ENCODE results near the gene TATDN3. TPM values are rescaled to one million over a fixed set of nuclear protein-coding genes. Genes with fewer than 3 reads are reported as not detected.

Gene TATDN3
- total RNA-seq, 1 experiment from 2014 or later: 13.8 TPM

GRCh38 chr1:212752252-212752933 lies 39.3 kb upstream of the TATDN3 start:
- TF ChIP-seq CTCF (conservative IDR thresholded peaks at IDR 0.05): no peak
- H3K27me3 Mint-ChIP-seq (ENCODE audit: low read depth): no peaks in the 10 kb centered on the region
- WGBS (ENCODE audit: extremely low coverage, insufficient read length, low lambda C conversion rate): no CpG with 5 or more reads among the region's 3 CpGs
- H3K27ac ChIP-seq (ENCODE audit: insufficient read length, low read depth, low read length): no peak overlapping the region
- no peaks in the 10 kb centered on the region for H3K27me3 ChIP-seq (ENCODE audit: insufficient read depth, low read length)
- H3K36me3 Mint-ChIP-seq (ENCODE audit: insufficient read depth in 1 of 3, low read depth in 3 of 3): 0 out of 7 replicates have a peak, but pooled peaks cover 0 to 6% (median under 1%) of the 10 kb centered on the region in 3 experiments
- H3K23me2 ChIP-seq (ENCODE audit: insufficient read length, low read depth, low read length, poor library complexity, severe bottlenecking): no peaks in the 10 kb centered on the region
- no peak overlapping the region for H2BK20ac ChIP-seq (ENCODE audit: low read depth, low read length, poor library complexity, severe bottlenecking)
- H3K23ac ChIP-seq (ENCODE audit: insufficient read length, low read depth, low read length): no peak overlapping the region
- H4K8ac ChIP-seq (replicated peaks; ENCODE audit: insufficient read length, low read depth, low read length): no peak overlapping the region
- H2AK5ac ChIP-seq (ENCODE audit: insufficient read length, low read length): no peak overlapping the region
- H3K4me1 Mint-ChIP-seq: peaks cover 26% of the 10 kb centered on the region in 2 experiments
- no peak for DNase-seq
- no peak overlapping the region for H3K18ac ChIP-seq (ENCODE audit: insufficient read length, low read depth, low read length)
- peaks cover 4% of the 10 kb centered on the region; the same call in 1 of the 2 replicates for H3K4me1 ChIP-seq (ENCODE audit: insufficient read depth, low read length)
- H3K14ac ChIP-seq (ENCODE audit: insufficient read depth, low read length): no peak overlapping the region
- H2BK120ac ChIP-seq (ENCODE audit: low read depth, low read length, poor library complexity, severe bottlenecking): no peak overlapping the region
- no peaks in the 10 kb centered on the region for H3K79me2 ChIP-seq (ENCODE audit: insufficient read depth, low read length)
- H3K9me3 ChIP-seq (ENCODE audit: control insufficient read depth, low read depth, low read length): no peaks in the 10 kb centered on the region
- H3K4me2 ChIP-seq (ENCODE audit: insufficient read depth, insufficient read length, low read length): no peak overlapping the region
- H2AFZ ChIP-seq (ENCODE audit: low read length): no peak overlapping the region
- H2BK12ac ChIP-seq (ENCODE audit: insufficient read length, low read depth, low read length): no peak overlapping the region
- H4K91ac ChIP-seq (ENCODE audit: insufficient read length, low read depth, low read length): no peak overlapping the region
- no peak overlapping the region for H3K9ac ChIP-seq (ENCODE audit: extremely low read depth, insufficient read length, low read length)
- no peak overlapping the region for H3T11ph ChIP-seq (ENCODE audit: low read length)
- H3K56ac ChIP-seq (ENCODE audit: insufficient read length, low read depth, low read length): no peak overlapping the region
- H2BK5ac ChIP-seq (ENCODE audit: insufficient read length, low read length): no peak overlapping the region
- H4K20me1 ChIP-seq (ENCODE audit: control insufficient read depth, insufficient read depth, insufficient read length): no peaks in the 10 kb centered on the region
- no peak overlapping the region for H4K5ac ChIP-seq (ENCODE audit: insufficient read length, low read depth, low read length)
- H3K79me1 ChIP-seq (ENCODE audit: insufficient read depth, low read depth, low read length, poor library complexity, severe bottlenecking): no peaks in the 10 kb centered on the region
- H3K9me3 Mint-ChIP-seq: no peaks in the 10 kb centered on the region
- H3K4me3 Mint-ChIP-seq: no peak overlapping the region
- H3K4ac ChIP-seq (ENCODE audit: low read depth, low read length): no peak overlapping the region
- H2BK15ac ChIP-seq (ENCODE audit: low read depth, low read length): no peak overlapping the region
- H3K27ac Mint-ChIP-seq: no peak overlapping the region
